ENCODE measurements around the gene SMC1B. TPM values are rescaled to one million over a fixed set of nuclear protein-coding genes. Genes with fewer than 3 reads are reported as not detected.
A peak's percentile ranks its signal among the peaks of the same experiment; 100 is the strongest.

The SMC1B gene
- total and polyA plus RNA-seq, 4 donors = 0.01 to 0.04 TPM; not detected in 2

DNA sequence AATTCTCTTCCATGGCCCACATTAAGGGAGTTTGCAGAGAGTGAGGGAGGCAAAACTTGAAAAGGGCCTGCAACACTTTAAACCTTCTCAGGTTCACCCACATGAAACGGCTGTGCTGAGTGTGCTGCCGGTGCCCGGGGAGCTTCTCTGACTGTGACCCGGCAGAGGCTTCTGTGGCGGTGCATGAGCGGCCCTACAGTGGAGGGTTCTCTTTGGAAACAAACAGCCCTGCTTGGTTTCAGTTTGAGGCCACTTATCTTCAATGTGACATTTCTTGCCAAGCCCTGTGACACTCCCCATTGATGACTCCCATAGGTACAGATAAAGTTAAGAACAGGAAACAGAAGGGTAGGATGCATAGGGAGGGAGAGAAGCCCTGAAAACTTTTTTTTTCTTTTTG lies 71.9 kb downstream of the SMC1B start:
- Histone ChIP-seq H3K9ac (ENCODE audit: insufficient read depth in 1 of 2, low read length in 2 of 2) (no peak overlapping the region), H3K4me1 (ENCODE audit: control insufficient read depth in 5 of 5, insufficient read depth in 5 of 5, low read length in 5 of 5) (peaks cover 0 to 13% (median 3%) of the 10 kb centered on the region in 5 donors), H3K9me3 (ENCODE audit: control insufficient read depth in 4 of 4, insufficient read depth in 3 of 4, low read length in 3 of 4) (no peaks in the 10 kb centered on the region), H3K4me3 (no peak overlapping the region), H3K36me3 (ENCODE audit: control insufficient read depth in 4 of 4, insufficient read depth in 4 of 4, low read length in 4 of 4) (peaks cover 0 to 27% (median 14%) of the 10 kb centered on the region in 4 donors), H3K27ac (ENCODE audit: low read depth in 1 of 2, low read length in 1 of 2) (no peak overlapping the region), H3K27me3 (ENCODE audit: control insufficient read depth in 3 of 3, insufficient read depth in 3 of 3, low read length in 2 of 3) (no peaks in the 10 kb centered on the region)
- whole genome bisulfite sequencing, 2 donors = 49 to 54% methylated on average over 6 of the region's 6 CpGs
- TF ChIP-seq, protein P1, sequence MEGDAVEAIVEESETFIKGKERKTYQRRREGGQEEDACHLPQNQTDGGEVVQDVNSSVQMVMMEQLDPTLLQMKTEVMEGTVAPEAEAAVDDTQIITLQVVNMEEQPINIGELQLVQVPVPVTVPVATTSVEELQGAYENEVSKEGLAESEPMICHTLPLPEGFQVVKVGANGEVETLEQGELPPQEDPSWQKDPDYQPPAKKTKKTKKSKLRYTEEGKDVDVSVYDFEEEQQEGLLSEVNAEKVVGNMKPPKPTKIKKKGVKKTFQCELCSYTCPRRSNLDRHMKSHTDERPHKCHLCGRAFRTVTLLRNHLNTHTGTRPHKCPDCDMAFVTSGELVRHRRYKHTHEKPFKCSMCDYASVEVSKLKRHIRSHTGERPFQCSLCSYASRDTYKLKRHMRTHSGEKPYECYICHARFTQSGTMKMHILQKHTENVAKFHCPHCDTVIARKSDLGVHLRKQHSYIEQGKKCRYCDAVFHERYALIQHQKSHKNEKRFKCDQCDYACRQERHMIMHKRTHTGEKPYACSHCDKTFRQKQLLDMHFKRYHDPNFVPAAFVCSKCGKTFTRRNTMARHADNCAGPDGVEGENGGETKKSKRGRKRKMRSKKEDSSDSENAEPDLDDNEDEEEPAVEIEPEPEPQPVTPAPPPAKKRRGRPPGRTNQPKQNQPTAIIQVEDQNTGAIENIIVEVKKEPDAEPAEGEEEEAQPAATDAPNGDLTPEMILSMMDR (IDR thresholded peaks at IDR 0.05; ENCODE audit: control extremely low read depth, extremely low read depth) = no peak
- DNase-seq = no peak
- no peak for ATAC-seq (ENCODE audit: insufficient read depth, low FRiP score)

DNA sequence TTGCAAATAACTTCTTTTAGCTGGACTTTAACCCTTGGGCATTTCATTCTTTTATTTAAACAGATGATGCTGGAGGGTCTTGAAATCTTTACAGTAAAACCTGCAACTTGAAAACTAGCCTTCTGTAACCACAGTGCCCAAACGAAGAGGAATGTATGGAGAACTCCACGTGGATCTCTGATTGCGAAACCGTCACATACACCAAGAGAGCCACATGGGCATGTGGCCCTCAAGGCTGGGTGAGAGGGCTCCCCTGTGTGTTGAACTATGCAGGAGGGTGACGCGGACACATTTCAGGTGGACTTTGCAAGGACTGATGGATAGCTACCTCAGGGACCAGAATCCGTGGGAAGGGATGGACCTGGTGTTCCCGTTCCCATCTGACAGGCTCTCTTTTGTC lies 73.1 kb downstream of the SMC1B start:
- Histone ChIP-seq H3K36me3 (ENCODE audit: control insufficient read depth in 4 of 4, insufficient read depth in 4 of 4, low read length in 4 of 4) (peaks cover 0 to 36% (median 20%) of the 10 kb centered on the region in 4 donors), H3K9me3 (ENCODE audit: control insufficient read depth in 4 of 4, insufficient read depth in 3 of 4, low read length in 3 of 4) (no peaks in the 10 kb centered on the region), H3K27ac (ENCODE audit: low read depth in 1 of 2, low read length in 1 of 2) (no peak overlapping the region), H3K4me1 (ENCODE audit: control insufficient read depth in 5 of 5, insufficient read depth in 5 of 5, low read length in 5 of 5) (peaks cover 0 to 19% (median 6%) of the 10 kb centered on the region in 5 donors), H3K4me3 (no peak overlapping the region), H3K27me3 (ENCODE audit: control insufficient read depth in 3 of 3, insufficient read depth in 3 of 3, low read length in 2 of 3) (no peaks in the 10 kb centered on the region), H3K9ac (ENCODE audit: insufficient read depth in 1 of 2, low read length in 2 of 2) (no peak overlapping the region)
- TF ChIP-seq, protein P1 (IDR thresholded peaks at IDR 0.05; ENCODE audit: control extremely low read depth, extremely low read depth) = no peak
- no peak for ATAC-seq (ENCODE audit: insufficient read depth, low FRiP score)
- no peak for DNase-seq
- 78 to 79% methylated on average over 8 of the region's 8 CpGs for WGBS, 2 donors

DNA sequence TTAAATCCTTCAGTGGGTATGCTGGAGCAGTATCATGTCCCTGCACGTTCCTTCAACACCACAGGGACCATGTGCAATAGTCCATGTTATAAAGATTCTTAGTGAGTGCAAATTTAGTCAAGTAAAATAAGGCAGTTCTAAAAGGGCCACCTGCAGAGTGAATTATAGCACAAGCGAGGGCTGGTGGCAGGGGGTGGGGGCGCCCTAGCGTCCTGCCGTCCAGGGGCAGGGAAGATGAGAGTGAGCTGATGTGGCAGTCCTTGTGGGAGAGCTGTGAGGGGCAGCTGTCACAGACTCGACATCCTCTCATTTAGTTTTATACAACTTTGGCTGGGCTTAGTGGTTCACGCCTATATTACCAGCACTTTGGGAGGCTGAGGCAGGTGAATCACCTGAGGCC lies 74.6 kb downstream of the SMC1B start:
- Histone ChIP-seq H3K4me3 (no peak overlapping the region), H3K36me3 (ENCODE audit: control insufficient read depth in 4 of 4, insufficient read depth in 4 of 4, low read length in 4 of 4) (peaks cover 0 to 35% (median 27%) of the 10 kb centered on the region in 4 donors), H3K9me3 (ENCODE audit: control insufficient read depth in 4 of 4, insufficient read depth in 3 of 4, low read length in 3 of 4) (no peaks in the 10 kb centered on the region), H3K27me3 (ENCODE audit: control insufficient read depth in 3 of 3, insufficient read depth in 3 of 3, low read length in 2 of 3) (no peaks in the 10 kb centered on the region), H3K9ac (ENCODE audit: insufficient read depth in 1 of 2, low read length in 2 of 2) (no peak overlapping the region), H3K4me1 (ENCODE audit: control insufficient read depth in 5 of 5, insufficient read depth in 5 of 5, low read length in 5 of 5) (peaks cover 0 to 19% (median 7%) of the 10 kb centered on the region in 5 donors), H3K27ac (ENCODE audit: low read depth in 1 of 2, low read length in 1 of 2) (no peak overlapping the region)
- WGBS, 2 donors = 93 to 94% methylated on average over 7 of the region's 7 CpGs
- TF ChIP-seq, protein P1 (IDR thresholded peaks at IDR 0.05; ENCODE audit: control extremely low read depth, extremely low read depth) = no peak
- ATAC-seq (ENCODE audit: insufficient read depth, low FRiP score) (no peak), DNase-seq (no peak)

DNA sequence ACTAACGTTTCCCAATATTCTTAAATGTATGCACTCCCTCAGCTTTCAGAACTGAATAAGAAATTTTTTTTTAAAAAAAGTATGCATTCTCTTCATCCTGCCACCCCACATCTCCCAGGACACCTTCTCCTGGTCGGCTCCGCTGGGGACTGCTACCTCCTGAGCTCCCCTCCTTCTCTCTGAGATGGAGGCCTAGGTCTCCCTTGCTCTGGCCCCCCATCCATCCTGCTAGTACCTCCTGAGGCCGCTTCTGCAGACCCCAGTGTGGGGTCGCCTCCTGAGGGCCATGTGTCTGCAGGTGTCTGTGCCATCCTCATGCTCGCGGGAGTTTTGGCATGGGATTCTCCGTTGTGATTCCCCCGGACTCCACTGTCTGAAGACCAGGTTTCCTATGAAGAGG lies 75.9 kb downstream of the SMC1B start:
- Histone ChIP-seq H3K27me3 (ENCODE audit: control insufficient read depth in 3 of 3, insufficient read depth in 3 of 3, low read length in 2 of 3) (no peaks in the 10 kb centered on the region), H3K4me1 (ENCODE audit: control insufficient read depth in 5 of 5, insufficient read depth in 5 of 5, low read length in 5 of 5) (peaks cover 0 to 19% (median 7%) of the 10 kb centered on the region in 5 donors), H3K27ac (ENCODE audit: low read depth in 1 of 2, low read length in 1 of 2) (peak overlapping the region in 1 of 2 donors; percentile 17), H3K36me3 (ENCODE audit: control insufficient read depth in 4 of 4, insufficient read depth in 4 of 4, low read length in 4 of 4) (peaks cover 0 to 35% (median 27%) of the 10 kb centered on the region in 4 donors), H3K9me3 (ENCODE audit: control insufficient read depth in 4 of 4, insufficient read depth in 3 of 4, low read length in 3 of 4) (no peaks in the 10 kb centered on the region), H3K4me3 (no peak overlapping the region), H3K9ac (ENCODE audit: insufficient read depth in 1 of 2, low read length in 2 of 2) (no peak overlapping the region)
- TF ChIP-seq, protein P1 (IDR thresholded peaks at IDR 0.05; ENCODE audit: control extremely low read depth, extremely low read depth) = no peak
- no peak for DNase-seq
- WGBS, 2 donors = 77 to 82% methylated on average over 9 of the region's 9 CpGs
- ATAC-seq (ENCODE audit: insufficient read depth, low FRiP score) = no peak

All from lung (tissue), 12 donors.